ENCODE data around the gene B3GALNT2. TPM values are rescaled to one million over a fixed set of nuclear protein-coding genes. Genes with fewer than 3 reads are reported as not detected.

Gene B3GALNT2
- polyA plus RNA-seq, 1 donor (not counting 4 experiments of a cell fraction or from before 2014, with no cell fraction given) = 30.5 TPM

DNA sequence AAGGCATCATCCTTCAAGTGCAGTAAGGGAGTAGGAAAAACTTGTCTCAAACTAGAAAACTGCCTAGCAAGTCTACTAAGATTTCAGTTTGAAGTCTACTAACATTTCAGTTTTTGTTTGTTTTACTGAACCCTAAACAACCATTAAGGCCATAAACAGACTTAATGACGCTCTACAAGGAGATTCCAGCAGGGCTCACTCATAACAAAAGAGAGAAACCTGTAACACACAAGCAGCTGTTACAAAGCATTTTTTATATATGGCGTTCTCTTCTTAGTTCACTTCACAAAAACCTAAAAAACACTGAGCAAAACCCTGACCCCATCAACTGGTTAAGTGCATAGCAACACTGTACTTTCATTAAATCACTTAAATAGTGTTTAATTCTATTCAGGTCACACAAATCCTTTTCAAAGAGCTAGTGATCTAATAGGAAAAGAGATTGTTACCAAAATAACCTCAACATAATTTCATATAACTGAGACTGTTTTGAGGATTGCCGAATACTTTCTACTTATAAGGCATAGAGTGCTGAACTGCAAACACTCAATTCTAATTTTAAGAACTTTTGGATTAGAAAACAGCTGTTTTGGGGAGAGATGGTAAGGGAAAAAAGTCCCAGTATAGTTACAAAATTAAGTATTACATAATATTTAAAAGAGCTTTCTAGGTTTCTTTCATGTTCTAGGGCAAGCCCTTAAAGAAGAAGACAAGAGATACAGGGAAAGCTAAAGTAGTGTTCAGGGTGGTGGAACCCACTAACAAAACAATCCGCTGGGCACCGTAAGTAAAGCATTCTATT is 1.4 kb downstream of the B3GALNT2 start:
- H3K9ac ChIP-seq (ENCODE audit: control insufficient read depth, extremely low read depth, insufficient read depth, low read length) = peak overlapping the region; percentile 99
- DNase-seq (ENCODE audit: low read depth, low spot score) (no peak), FAIRE-seq (no peak)
- H3K79me2 ChIP-seq (ENCODE audit: control insufficient read depth, insufficient read depth, low read length) = peaks cover 65% of the 10 kb centered on the region
- dilution Hi-C loops (cut with MboI; ENCODE audit: extremely low pct_ligation_motif_present, low sequenced_read_pairs) = no loop called here
- no peaks in the 10 kb centered on the region for H3K36me3 ChIP-seq (ENCODE audit: control insufficient read depth in 2 of 2, extremely low read depth in 1 of 2, insufficient read depth in 2 of 2, low read length in 2 of 2)
- no peaks in the 10 kb centered on the region for H3K9me1 ChIP-seq (ENCODE audit: control insufficient read depth, extremely low read depth, insufficient read depth, low read length)
- H2AFZ ChIP-seq (ENCODE audit: control insufficient read depth, low read length) = no peak overlapping the region
- no peaks in the 10 kb centered on the region for H3K27me3 ChIP-seq (ENCODE audit: control insufficient read depth, extremely low read depth, insufficient read depth, low read length)
- peak overlapping the region; percentile 84 for H3K27ac ChIP-seq (ENCODE audit: control insufficient read depth, insufficient read depth, low read length)
- peak overlapping the region; percentile 90 for H3K4me2 ChIP-seq (ENCODE audit: control insufficient read depth, extremely low read depth, insufficient read depth, low read depth, low read length)
- H3K9me3 ChIP-seq (ENCODE audit: control insufficient read depth, low read depth, low read length) = no peaks in the 10 kb centered on the region
- H3K4me3 ChIP-seq (ENCODE audit: control insufficient read depth in 2 of 3, extremely low read depth in 1 of 3, insufficient read depth in 2 of 3, low read depth in 1 of 3, low read length in 3 of 3) = peak overlapping the region; percentile 75 to 87 (median 84)
- H3K4me1 ChIP-seq (ENCODE audit: control insufficient read depth, extremely low read depth, insufficient read depth, low read length) = peaks cover 27% of the 10 kb centered on the region
- H4K20me1 ChIP-seq (ENCODE audit: control insufficient read depth, extremely low read depth, insufficient read depth, low read length) = no peaks in the 10 kb centered on the region
- TF ChIP-seq, protein P1, sequence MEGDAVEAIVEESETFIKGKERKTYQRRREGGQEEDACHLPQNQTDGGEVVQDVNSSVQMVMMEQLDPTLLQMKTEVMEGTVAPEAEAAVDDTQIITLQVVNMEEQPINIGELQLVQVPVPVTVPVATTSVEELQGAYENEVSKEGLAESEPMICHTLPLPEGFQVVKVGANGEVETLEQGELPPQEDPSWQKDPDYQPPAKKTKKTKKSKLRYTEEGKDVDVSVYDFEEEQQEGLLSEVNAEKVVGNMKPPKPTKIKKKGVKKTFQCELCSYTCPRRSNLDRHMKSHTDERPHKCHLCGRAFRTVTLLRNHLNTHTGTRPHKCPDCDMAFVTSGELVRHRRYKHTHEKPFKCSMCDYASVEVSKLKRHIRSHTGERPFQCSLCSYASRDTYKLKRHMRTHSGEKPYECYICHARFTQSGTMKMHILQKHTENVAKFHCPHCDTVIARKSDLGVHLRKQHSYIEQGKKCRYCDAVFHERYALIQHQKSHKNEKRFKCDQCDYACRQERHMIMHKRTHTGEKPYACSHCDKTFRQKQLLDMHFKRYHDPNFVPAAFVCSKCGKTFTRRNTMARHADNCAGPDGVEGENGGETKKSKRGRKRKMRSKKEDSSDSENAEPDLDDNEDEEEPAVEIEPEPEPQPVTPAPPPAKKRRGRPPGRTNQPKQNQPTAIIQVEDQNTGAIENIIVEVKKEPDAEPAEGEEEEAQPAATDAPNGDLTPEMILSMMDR (optimal IDR thresholded peaks at IDR 0.05 in 1 of 3, IDR thresholded peaks at IDR 0.05 in 1 of 3, conservative IDR thresholded peaks at IDR 0.05 in 1 of 3; ENCODE audit: extremely low read depth in 1 of 3, insufficient read depth in 2 of 3, low read length in 3 of 3) = no peak
- no peak for TF ChIP-seq EZH2 (IDR thresholded peaks at IDR 0.05; ENCODE audit: low read length)

DNA sequence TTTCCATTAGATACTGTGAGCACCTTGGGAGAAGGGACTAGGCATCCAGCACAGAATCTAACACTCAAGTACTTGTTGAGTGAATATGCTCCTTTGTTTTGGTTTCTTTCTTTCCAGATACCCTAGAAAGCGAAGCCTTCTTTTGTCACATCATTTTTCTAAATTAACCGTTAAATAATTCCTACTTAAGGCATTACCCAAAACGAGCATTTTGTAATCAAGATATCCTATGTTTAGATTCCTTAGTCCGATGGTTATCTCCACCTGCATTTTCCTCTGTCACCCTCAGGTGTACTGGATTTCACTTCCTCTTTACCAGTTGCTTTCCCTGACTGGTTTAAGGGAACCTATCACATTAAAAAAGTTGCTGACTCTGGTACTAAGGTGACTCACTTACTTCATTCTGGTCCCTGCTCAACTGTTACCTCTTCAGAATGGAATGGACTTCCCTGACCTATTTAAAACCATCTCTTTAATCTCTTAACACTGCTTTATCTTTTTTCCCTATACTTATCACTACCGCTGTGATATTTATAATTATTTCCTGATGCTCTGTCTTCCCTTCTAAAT is 3.2 kb downstream of the B3GALNT2 start:
- Histone ChIP-seq H3K9me3 (ENCODE audit: control insufficient read depth, low read depth, low read length) (no peaks in the 10 kb centered on the region), H3K9me1 (ENCODE audit: control insufficient read depth, extremely low read depth, insufficient read depth, low read length) (no peaks in the 10 kb centered on the region), H3K27ac (ENCODE audit: control insufficient read depth, insufficient read depth, low read length) (no peak overlapping the region), H2AFZ (ENCODE audit: control insufficient read depth, low read length) (no peak overlapping the region), H3K79me2 (ENCODE audit: control insufficient read depth, insufficient read depth, low read length) (peaks cover 77% of the 10 kb centered on the region), H3K4me3 (ENCODE audit: control insufficient read depth in 2 of 3, extremely low read depth in 1 of 3, insufficient read depth in 2 of 3, low read depth in 1 of 3, low read length in 3 of 3) (peak overlapping the region in 1 of 3 experiments; percentile 24), H3K36me3 (ENCODE audit: control insufficient read depth in 2 of 2, extremely low read depth in 1 of 2, insufficient read depth in 2 of 2, low read length in 2 of 2) (no peaks in the 10 kb centered on the region), H4K20me1 (ENCODE audit: control insufficient read depth, extremely low read depth, insufficient read depth, low read length) (no peaks in the 10 kb centered on the region), H3K27me3 (ENCODE audit: control insufficient read depth, extremely low read depth, insufficient read depth, low read length) (no peaks in the 10 kb centered on the region), H3K4me1 (ENCODE audit: control insufficient read depth, extremely low read depth, insufficient read depth, low read length) (peaks cover 24% of the 10 kb centered on the region), H3K9ac (ENCODE audit: control insufficient read depth, extremely low read depth, insufficient read depth, low read length) (no peak overlapping the region), H3K4me2 (ENCODE audit: control insufficient read depth, extremely low read depth, insufficient read depth, low read depth, low read length) (peak overlapping the region; percentile 35)
- peak; percentile 20 for FAIRE-seq
- dilution Hi-C loops (cut with MboI; ENCODE audit: extremely low pct_ligation_motif_present, low sequenced_read_pairs) = no loop called here
- peak; percentile 26 for DNase-seq (ENCODE audit: low read depth, low spot score)
- no peak for TF ChIP-seq EZH2 (IDR thresholded peaks at IDR 0.05; ENCODE audit: low read length)
- TF ChIP-seq, protein P1 (optimal IDR thresholded peaks at IDR 0.05 in 1 of 3, IDR thresholded peaks at IDR 0.05 in 1 of 3, conservative IDR thresholded peaks at IDR 0.05 in 1 of 3; ENCODE audit: extremely low read depth in 1 of 3, insufficient read depth in 2 of 3, low read length in 3 of 3) = no peak
